GM12878 (cell line): ENCODE data around the gene GTPBP6. TPM values are rescaled to one million over a fixed set of nuclear protein-coding genes. Genes with fewer than 3 reads are reported as not detected.

Experiments
- ATAC-seq: fragments of 200-7000 bp; cut with Tn5 transposase; 3 replicates; pipeline ENCODE4 v1.9.1; 2020; ENCODE audit warnings: mild to moderate bottlenecking, moderate library complexity
- BruUV-seq: library from RNA; stranded (reverse); fragments of 400-500 nt; replicated peaks from 2 replicates; lab custom pipeline; 2021; lab: Mats Ljungman, UMichigan
- CTCF ChIA-PET: fragments of 300-600 bp; sonication (Branson Sonifier 250); formaldehyde crosslinking; extraction: SDS; loops from one replicate; lab custom pipeline; 2021; ENCODE audit warnings: inconsistent platforms; lab: Yijun Ruan, JAX
- POLR2A ChIA-PET: fragments of 350-600 bp; formaldehyde crosslinking; extraction: SDS; loops from one replicate; lab custom pipeline; 2021; ENCODE audit warnings: inconsistent platforms; lab: Charles Lee
- RAD21 ChIA-PET: fragments of 300-600 bp; sonication (Branson Sonifier 250); formaldehyde crosslinking; loops from one replicate; lab custom pipeline; 2023; ENCODE audit warnings: antibody characterized with exemption; ENCODE audit not compliant: unreplicated experiment; lab: Charles Lee
- SMC1A ChIA-PET: fragments of 300-600 bp; sonication (Branson Sonifier 250); formaldehyde crosslinking; loops from one replicate; lab custom pipeline; 2023; ENCODE audit not compliant: unreplicated experiment, uncharacterized antibody; lab: Charles Lee
- DNase-seq: peaks from one replicate; pipeline ENCODE4 v3.0.0-alpha.2; 2011; ENCODE audit warnings: low read depth, low spot score
- FAIRE-seq: peaks from 3 replicates; lab custom pipeline; 2011; peaks lifted over from hg19 to GRCh38; lab: Jason Lieb, UNC
- H2AFZ ChIP-seq: 2 replicates; pipeline ENCODE4 v1.6.0; 2011; ENCODE audit warnings: low read depth, low read length, control low read depth; ENCODE audit not compliant: control insufficient read depth
- H3K27ac ChIP-seq: 2 replicates; pipeline ENCODE4 v1.5.1; 2011; ENCODE audit warnings: control low read depth; ENCODE audit not compliant: control insufficient read depth, insufficient read depth
- H3K27me3 ChIP-seq, 2 experiments: replicated peaks in 1 of 2; 2 replicates each; pipeline versions ENCODE4 v1.6.0 to v1.6.1; 2011; ENCODE audit warnings: low read length in 1 of 2; ENCODE audit not compliant: control insufficient read depth in 2 of 2, insufficient read depth in 2 of 2
- H3K36me3 ChIP-seq, 2 experiments: 2 replicates each; pipeline ENCODE4 v1.5.1; 2011; ENCODE audit warnings: low read length in 1 of 2; ENCODE audit not compliant: control insufficient read depth in 2 of 2, insufficient read depth in 2 of 2
- H3K4me1 ChIP-seq: 2 replicates; pipeline ENCODE4 v1.6.1; 2011; ENCODE audit warnings: mild to moderate bottlenecking, low read length, moderate library complexity, mixed read lengths; ENCODE audit not compliant: control insufficient read depth, insufficient read depth
- H3K4me2 ChIP-seq: 2 replicates; pipeline ENCODE4 v1.6.0; 2011; ENCODE audit warnings: control low read depth; ENCODE audit not compliant: control insufficient read depth, insufficient read depth
- H3K4me3 ChIP-seq: fragments of 200-600 bp; sonication (generic); 2 replicates; pipeline ENCODE4 v1.5.1; 2016
- H3K79me2 ChIP-seq: 2 replicates; pipeline ENCODE4 v1.6.0; 2011; ENCODE audit warnings: low read length; ENCODE audit not compliant: control insufficient read depth, insufficient read depth
- H3K9ac ChIP-seq: 2 replicates; pipeline ENCODE4 v1.8.0; 2011; ENCODE audit warnings: low read length, control low read depth, mixed read lengths; ENCODE audit not compliant: control insufficient read depth, insufficient read depth
- H3K9me3 ChIP-seq: replicated peaks from 3 replicates; pipeline ENCODE4 v1.5.1; 2011; ENCODE audit warnings: mild to moderate bottlenecking, low read length; ENCODE audit not compliant: control insufficient read depth, insufficient read depth
- H4K20me1 ChIP-seq: 2 replicates; pipeline ENCODE4 v1.6.0; 2011; ENCODE audit not compliant: control insufficient read depth, insufficient read depth
- BHLHE40 ChIP-seq, 2 experiments: fragments of 450-650 bp in 1 of 2; IDR thresholded peaks; 2 replicates each; pipeline ENCODE4 v1.6.1; 2011 to 2017; ENCODE audit warnings: low read depth in 2 of 2, borderline replicate concordance in 1 of 2, improper control_type of control experiment in 1 of 2, low read length in 1 of 2, mild to moderate bottlenecking in 1 of 2
- CHD4 ChIP-seq: fragments of 200-600 bp; sonication (generic); IDR thresholded peaks from 2 replicates; pipeline ENCODE4 v1.6.1; 2016; ENCODE audit warnings: mild to moderate bottlenecking
- EP300 ChIP-seq, 2 experiments: fragments of 150-350 bp in 1 of 2; IDR thresholded peaks; 2 replicates each; pipeline ENCODE4 v1.6.1; 2011 to 2012; ENCODE audit warnings: low read depth in 2 of 2, low read length in 2 of 2, borderline replicate concordance in 1 of 2, improper control_type of control experiment in 1 of 2, inconsistent platforms in 1 of 2; ENCODE audit not compliant: control insufficient read depth in 1 of 2
- MTA2 ChIP-seq: fragments of 450-650 bp; IDR thresholded peaks from 2 replicates; pipeline ENCODE4 v1.6.1; 2016; ENCODE audit warnings: low read depth, mild to moderate bottlenecking, moderate library complexity
- MXI1 ChIP-seq: fragments of 150-350 bp; IDR thresholded peaks from 2 replicates; pipeline ENCODE4 v1.6.1; 2011; ENCODE audit warnings: low read depth, mild to moderate bottlenecking, inconsistent platforms, low read length, improper control_type of control experiment
- MYC ChIP-seq: IDR thresholded peaks from 2 replicates; pipeline ENCODE4 v1.6.1; 2011; ENCODE audit warnings: mild to moderate bottlenecking, low read length, moderate library complexity, inconsistent platforms; ENCODE audit not compliant: insufficient read depth, insufficient replicate concordance, insufficient read length, severe bottlenecking
- RBBP5 ChIP-seq: fragments of 200-600 bp; sonication (generic); conservative IDR thresholded peaks from 2 replicates; pipeline ENCODE4 v1.6.1; 2016
- SMAD5 ChIP-seq: IDR thresholded peaks from 2 replicates; pipeline ENCODE4 v1.6.1; 2016; ENCODE audit warnings: antibody characterized with exemption, low read depth
- SPI1 ChIP-seq: IDR thresholded peaks from 2 replicates; pipeline ENCODE4 v1.6.1; 2011; ENCODE audit warnings: low read depth, mild to moderate bottlenecking, low read length, moderate library complexity, borderline replicate concordance; ENCODE audit not compliant: insufficient read depth
- WGBS: methylation state at CpG from one replicate; pipeline ENCODE4 v1.1.6; 2016; ENCODE audit warnings: low lambda C conversion rate; ENCODE audit not compliant: insufficient replicate concordance, insufficient coverage; ENCODE audit errors: missing lambda C conversion rate; 5-methylcytosine and 5-hydroxymethylcytosine counted together
- in situ Hi-C: fragments of 300-500 bp; cut with MboI; formaldehyde crosslinking; loops from 9 replicates; pipeline ENCODE4 v1.14.3; 2018; ENCODE audit warnings: mixed read lengths
- intact Hi-C: fragments of 100-400 bp; cut with micrococcal nuclease; formaldehyde crosslinking; loops from one replicate; pipeline ENCODE4 v1.14.2; 2022; ENCODE audit not compliant: unreplicated experiment
- polyA plus RNA-seq, 11 experiments: library from polyadenylated mRNA; depleted of rRNA in 4 of 11; unstranded in 6 of 11; stranded (reverse) in 5 of 11; fragments of >200 nt; fragmentation: Nextera tagmentation in 4 of 11; fragmentation: Illumina TruSeq in 1 of 11; extraction: Ambion mirVana in 4 of 11; extraction: Trizol in 1 of 11; gene quantifications; 1 replicate in 1 of 11; 2 replicates in 10 of 11; pipeline versions ENCODE4 v1.2.1 to v1.2.3, GENCODE V29; 2011 to 2016; ENCODE audit warnings: inconsistent platforms in 2 of 11, missing spikeins in 2 of 11, low read depth in 1 of 11
- total RNA-seq, 4 experiments: library from RNA; depleted of rRNA in 3 of 4; stranded (reverse); fragments of >200 nt in 3 of 4; fragmentation: Illumina TruSeq in 1 of 4; extraction: Trizol in 1 of 4; gene quantifications; 2 replicates each; pipeline versions ENCODE4 v1.2.1 to v1.2.3, GENCODE V29; 2013 to 2021

GTPBP6 gene
- total and polyA plus RNA-seq, 10 of the 15 experiments (the other 5 are each of a cell fraction or from before 2014, with no cell fraction given), result 0.31 to 71.0 (median 21.1) TPM

DNA sequence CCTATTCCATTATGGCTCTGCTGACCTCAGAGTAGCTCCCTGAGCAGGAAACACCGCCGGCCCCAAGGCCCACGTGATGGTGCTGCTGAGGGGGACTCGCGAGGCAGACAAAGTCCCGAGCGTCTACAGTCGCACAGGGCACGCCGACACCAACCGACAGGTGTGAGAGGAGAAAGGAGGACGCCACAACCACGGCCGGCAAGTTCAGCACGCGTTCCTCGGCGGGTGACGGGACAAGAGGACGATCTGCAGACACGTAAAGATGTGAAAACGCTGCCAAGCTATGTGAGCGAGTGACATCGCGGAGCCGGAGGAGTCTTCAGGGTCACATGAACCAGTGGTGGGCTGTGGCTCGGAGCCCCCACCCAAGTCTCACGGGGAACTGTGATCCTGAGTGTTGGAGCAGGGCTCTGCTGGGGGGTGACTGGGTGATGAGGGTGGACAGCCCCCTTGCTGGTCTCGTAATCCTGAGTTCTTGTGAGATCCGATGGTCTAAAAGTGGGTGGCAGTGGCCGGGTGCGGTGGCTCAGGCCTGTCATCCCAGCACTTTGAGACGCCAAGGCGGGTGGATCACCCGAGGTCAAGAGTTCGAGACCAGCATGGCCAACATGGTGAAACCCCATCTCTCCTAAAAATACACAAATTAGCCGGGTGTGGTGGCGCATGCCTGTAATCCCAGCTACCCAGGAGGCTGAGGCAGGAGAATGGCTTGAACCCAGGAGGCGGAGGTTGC, 34.2 kb upstream of the GTPBP6 start:
- POLR2A ChIA-PET, result no interaction called here
- BruUV-seq, result no TSS peak
- 97% methylated on average over 39 of the region's 39 CpGs for WGBS
- FAIRE-seq (no peak), ATAC-seq (no peak)
- no peaks in the 10 kb centered on the region for H4K20me1 ChIP-seq
- intact Hi-C loops (no loop called here), in situ Hi-C loops (no loop called here)
- no peaks in the 10 kb centered on the region for H3K4me1 ChIP-seq
- CTCF ChIA-PET, result no interaction called here
- H3K9me3 ChIP-seq, result no peaks in the 10 kb centered on the region; the same call in 2 of the 3 replicates
- H3K4me2 ChIP-seq, result no peak overlapping the region
- no peaks in the 10 kb centered on the region for H3K36me3 ChIP-seq
- H3K27ac ChIP-seq, result no peak overlapping the region
- no peak overlapping the region for H3K9ac ChIP-seq
- no peak for TF ChIP-seq SMAD5
- TF ChIP-seq MXI1, result no peak
- TF ChIP-seq CHD4, result no peak
- TF ChIP-seq MTA2, result no peak
- TF ChIP-seq SPI1, result no peak
- TF ChIP-seq BHLHE40 (IDR thresholded peaks at IDR 0.05; ENCODE audit: borderline replicate concordance in 1 of 2, low read depth in 2 of 2, low read length in 1 of 2), result no peak
- no peak for TF ChIP-seq EP300 (IDR thresholded peaks at IDR 0.05; ENCODE audit: borderline replicate concordance in 1 of 2, control insufficient read depth in 1 of 2, low read depth in 2 of 2, low read length in 2 of 2)
- TF ChIP-seq RBBP5, result no peak
- TF ChIP-seq MYC, result no peak
- TF ChIP-seq, all 136 proteins: peak for 0
- no peak overlapping the region for H3K4me3 ChIP-seq
- no peaks in the 10 kb centered on the region for H3K79me2 ChIP-seq
- DNase-seq, result no peak
- no peak overlapping the region for H2AFZ ChIP-seq
- ChIA-PET SMC1A (no interaction called here), RAD21 (no interaction called here)
- no peaks in the 10 kb centered on the region for H3K27me3 ChIP-seq
